GM21390 (cell line): ENCODE data around the gene AP4E1.
"Not testable (repeated sequence)": the region's sequence is repeated elsewhere in the genome, so short reads cannot be mapped to it uniquely, and the experiment has no call there.

Source experiments
- ATAC-seq: cut with Tn5 transposase; IDR thresholded peaks from one replicate; pipeline ENCODE4 v1.9.1; 2021; ENCODE audit not compliant: unreplicated experiment

Gene AP4E1

DNA sequence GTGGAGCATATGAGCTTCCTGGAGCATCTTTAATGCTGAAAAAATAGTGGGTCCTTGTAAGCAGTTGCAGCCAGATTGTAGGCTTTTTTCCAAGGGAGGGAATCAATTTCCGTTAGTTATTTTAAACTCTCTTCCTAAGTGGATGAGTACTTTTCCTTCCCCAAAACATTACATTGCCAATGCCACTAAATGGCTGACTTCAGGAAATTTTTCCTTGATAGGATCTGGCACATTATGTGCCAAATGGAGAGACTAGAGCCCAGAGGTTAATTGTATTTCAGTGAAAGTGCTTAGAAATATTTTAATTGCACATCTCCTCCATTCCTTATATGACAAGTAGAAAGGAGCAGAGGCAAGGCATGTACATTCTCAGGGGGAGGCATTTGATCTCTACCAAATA is 102.7 kb downstream of the AP4E1 start:
- ATAC-seq = no peak

DNA sequence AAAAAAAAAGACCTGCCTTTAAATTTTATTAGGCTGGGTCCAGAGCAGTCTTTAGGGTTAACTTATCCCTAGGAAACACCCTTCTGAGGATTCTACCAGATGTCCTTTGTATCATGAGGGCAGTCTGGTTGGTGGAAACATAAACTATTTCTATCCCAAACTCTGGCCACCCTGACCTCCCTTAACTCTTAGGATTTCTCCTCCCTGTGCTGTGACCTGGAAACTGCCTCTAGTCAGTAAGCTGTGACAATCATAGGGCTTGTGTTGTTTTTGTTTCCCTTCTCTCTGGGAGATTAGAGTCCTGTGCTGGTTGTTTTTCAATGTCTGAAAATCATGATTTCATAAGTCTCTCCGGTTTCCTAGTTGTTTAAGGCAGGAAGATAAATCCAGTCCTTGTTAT is 108.1 kb downstream of the AP4E1 start:
- no peak for ATAC-seq

DNA sequence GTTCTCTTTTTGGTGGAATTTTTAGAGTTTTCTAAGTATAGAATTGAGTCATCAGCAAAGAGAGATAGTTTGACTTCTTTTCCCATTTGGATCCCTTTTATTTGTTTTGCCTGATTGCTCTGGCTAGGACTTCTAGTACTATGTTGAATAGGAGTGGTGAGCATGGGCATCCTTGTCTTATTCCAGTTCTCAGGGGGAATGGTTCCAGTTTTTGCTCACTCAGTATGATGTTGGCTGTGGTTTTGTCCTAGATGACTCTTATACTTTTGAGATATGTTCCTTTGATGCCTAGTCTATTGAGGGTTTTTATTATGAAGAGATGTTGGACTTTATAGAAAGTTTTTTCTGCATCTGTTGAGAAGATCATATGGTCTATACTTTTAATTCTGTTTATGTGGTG is 113.7 kb downstream of the AP4E1 start:
- ATAC-seq = no peak

DNA sequence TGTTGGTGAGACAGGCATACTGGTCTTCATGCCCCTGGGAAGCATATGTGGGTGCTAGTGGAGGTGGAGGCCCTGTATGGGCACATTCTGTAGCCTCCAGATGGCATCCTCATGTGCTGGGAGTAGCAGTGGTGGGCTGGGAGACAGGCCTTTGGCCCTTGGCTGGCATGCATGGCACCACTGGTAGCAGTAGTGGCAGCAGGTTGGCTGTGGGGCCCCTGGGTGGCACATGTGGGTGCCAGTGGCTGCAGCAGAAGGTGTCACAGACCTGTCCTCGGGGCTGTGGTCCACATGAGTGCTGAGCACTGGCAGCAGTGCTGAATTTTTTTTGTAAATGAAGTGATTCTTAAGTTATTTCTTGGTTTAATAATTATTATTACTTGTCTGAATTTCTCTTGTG is 115.0 kb downstream of the AP4E1 start:
- ATAC-seq = no peak

DNA sequence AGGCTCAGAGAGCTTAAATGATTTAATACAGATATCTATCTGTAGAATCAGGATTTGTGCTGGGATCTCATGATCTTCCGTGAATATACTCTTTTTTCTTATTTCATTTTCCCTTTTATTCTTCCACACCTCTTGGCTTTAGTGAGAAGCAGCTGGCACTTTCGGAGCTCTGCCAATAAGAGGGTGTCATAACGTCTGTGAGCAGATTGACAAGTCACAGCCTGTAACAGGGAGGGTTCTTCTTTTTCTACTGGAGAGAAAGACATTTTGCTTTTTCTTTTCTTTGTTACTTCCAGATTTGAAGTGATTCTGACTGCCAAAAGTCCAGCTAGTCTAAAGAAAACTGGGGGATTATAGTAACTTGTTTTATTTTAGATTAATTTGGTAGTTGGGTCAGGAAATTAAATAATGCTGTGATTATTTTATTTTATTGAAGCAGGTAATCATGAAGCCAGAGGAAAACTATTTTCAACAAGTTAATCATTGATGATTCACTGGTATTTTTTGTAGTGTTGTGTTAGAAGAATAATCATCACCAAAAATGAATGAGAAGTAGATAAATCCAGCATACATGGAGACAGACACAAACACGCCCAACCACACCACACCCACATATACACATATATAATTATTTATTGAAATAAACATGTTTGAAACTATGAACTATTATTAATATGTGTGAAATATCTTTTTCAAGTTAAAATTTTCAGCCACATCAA is 116.4 kb downstream of the AP4E1 start:
- no peak for ATAC-seq

DNA sequence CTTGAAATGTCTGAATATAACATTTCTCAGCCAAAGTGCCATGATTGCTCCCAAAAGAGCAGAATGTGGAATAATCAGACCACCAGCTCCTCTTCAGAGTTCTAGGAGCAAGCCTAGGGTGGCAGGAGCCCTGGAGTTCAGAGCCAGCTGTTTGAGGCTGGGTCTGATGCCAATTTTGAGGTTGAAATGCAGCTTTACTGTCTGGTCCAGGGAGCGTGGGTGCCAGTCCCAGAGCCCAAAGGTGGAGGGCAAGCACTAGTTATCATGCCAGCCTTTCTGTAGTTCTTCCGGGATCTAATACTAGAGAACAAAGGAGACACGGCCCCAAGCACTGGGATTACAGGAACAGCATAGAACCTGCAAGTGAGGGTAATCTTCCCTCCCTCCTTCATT is 117.0 kb downstream of the AP4E1 start:
- ATAC-seq = no peak

DNA sequence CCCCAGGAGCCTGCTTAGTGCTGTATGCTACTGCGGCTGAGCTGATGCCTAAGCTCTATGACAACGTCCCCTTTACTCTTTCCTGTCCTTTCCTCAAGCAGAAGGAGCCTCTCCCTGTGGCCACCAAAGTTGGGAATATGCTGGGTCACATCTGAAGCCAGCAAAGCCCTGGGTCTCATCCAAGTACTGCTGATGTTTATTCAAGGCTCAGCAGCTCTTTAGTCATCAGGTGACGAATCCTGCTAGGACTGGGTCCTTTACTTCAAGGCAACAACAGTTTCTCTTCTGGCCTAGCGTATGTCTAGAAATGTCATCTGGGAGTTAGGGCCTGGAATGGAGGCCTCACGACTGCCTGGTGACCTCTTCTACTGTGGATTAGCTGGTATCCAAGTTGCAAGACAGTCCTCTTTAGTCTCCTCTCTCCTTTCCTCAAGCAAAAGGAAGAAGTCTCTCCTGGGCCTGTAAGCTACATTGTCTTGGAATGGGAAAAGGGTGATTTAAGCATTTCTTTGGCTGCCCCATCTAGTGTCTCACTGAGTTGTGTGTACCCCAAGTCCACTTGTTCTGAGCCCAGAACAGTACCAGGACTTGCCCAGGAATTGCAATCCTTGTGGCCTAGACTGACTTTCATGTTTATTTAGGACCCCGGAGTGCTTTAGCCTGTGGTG is 122.3 kb downstream of the AP4E1 start:
- ATAC-seq = no peak

DNA sequence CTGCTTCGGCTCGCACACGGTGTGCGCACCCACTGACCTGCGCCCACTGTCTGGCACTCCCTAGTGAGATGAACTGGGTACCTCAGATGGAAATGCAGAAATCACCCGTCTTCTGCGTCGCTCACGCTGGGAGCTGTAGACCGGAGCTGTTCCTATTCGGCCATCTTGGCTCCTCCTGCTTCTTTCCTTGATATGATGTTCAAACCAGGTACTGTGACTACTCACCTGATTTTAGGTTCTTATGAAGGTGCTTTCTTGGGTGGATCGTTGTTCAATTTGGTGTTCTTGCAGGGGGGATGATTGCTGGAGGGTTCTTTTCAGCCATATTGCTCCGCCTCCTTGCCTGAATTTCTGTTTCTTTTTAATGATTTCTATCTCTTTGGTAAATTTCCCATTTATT is 129.0 kb downstream of the AP4E1 start:
- ATAC-seq = not testable (repeated sequence)

DNA sequence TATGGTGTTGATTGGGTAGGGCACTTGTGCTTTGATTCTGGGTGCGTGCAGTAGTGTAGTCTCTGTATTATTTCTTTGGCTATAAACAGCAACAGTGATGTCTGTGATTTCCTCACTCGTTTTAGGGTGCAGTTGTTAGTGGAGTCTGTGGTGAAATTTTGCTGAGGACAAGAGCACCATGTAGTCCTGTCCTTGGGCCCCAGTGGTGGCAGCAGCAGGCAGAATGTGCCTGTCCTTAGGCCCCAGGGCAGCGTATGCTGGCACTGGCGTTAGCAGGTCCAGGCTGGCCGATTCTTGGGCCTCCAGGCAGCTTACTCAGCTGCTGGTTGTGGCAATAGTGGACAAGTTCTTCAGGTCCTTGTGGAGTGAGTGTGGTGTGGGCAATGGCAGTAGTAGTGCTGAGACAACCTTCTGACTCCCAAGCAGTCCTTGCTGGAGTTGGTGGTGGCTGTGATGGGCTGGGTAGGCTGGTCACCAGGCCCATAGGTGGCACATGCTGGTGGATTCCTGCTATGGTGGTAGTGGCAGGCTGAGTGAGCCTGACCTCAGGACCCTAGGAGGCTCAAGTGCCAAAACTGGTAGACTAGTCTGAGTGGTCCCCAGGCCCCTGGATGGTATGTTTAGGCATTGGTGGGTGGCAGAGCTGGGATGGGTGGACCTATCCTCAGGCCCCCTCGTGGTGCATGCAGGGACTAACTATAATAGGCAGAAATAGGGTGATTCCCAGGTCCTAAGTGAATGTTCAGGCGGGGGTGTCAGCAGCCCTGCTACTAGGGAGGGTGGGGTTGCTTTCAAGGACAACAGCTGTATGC is 129.9 kb downstream of the AP4E1 start:
- no peak for ATAC-seq

DNA sequence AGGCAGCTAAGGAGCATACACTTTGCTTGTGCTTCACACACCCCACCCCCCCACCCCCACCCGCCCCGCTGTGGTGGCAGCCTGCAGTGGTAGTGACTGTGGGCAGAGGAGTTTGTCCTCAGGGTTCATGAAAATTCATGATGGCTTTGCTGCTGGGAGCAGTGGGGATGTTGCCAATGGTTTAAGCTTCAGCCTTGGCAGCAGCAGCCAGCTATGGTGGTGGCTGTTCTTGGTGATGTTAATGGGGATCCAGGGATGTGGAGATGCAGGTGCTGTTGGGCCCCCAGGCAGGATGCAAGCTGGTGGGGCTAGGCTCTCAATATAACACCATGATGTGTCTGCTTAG is 130.5 kb downstream of the AP4E1 start:
- ATAC-seq = no peak

DNA sequence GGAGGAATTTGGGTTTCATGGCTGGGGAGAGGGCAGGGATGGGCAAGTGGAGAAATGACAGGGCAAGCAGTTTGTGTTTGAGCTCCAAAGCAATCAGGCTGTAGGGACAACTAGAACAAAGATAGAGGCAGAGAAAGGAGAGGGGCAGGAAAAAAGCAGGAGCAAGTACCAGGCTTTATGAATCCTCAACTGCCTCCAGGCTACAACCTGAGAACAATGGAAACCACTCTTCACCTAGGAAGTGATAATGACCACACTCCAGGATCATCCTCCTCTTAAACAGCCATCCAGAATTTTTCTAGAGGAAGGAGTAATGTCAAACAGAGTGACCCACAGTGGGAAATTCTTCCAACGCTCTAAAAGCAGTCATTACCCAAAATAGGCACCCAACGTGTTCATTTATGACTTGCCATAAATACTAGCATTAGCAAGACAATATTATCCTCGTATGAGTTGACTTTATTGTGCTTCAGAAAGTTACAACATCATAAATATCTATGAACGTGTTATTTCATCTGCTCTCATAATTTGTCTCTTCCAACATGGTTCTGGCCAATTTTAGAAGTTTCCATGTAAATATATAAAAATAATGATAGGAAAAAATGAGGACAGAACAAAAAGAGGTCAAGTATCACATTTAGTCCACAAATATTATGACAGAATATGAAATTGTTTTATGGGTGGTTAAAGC is 135.7 kb downstream of the AP4E1 start:
- ATAC-seq = no peak

DNA sequence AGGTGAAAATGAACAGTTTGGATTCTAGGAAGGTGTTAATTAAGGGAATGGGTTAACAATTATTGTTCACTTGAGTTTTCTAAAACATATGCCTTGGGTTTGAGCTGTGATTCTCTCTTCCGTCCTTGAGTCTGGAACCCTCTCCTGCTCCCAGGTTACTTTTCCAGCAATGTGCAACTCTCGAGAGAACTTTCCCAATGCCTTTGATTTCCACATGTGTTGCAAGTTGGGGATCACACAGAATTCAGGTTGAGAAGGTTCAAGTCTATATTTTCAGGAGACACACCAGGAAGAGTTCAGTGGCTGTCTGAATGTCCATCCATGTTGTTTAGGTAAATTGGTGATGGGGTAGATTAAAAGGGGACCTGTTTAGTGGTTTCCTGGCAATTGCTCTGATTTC is 137.5 kb downstream of the AP4E1 start:
- ATAC-seq = no peak

DNA sequence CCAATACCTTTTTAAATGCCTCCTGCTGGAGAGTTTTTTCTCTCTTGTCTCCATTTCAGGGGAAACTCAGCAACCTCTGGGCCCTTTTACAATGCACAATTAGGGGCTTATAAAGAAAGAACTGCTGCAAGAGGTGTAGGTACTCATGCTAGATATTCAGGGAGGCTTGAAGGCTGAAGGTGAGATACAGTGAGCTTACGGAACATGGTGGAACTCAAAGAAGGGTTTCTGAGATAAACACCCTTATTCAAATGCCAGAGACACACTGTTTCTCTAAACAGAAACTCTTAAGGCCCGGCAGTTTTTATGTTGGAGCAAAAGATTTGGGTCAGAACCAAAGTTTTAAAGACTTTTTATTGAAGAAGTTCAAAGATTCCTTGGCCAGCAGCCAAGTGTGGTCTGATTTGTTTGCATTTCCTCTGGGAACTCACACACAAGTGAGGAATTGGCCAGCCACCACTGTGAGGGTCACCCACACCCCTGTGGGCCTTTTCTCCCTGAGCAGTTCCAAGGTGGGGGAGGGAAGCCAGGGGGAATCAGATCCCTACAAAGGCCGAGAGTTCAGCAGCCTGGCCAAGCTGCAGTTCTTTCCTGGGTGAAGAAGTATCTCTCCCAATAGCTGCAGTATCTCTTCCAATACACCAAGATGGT is 138.4 kb downstream of the AP4E1 start:
- no peak for ATAC-seq

DNA sequence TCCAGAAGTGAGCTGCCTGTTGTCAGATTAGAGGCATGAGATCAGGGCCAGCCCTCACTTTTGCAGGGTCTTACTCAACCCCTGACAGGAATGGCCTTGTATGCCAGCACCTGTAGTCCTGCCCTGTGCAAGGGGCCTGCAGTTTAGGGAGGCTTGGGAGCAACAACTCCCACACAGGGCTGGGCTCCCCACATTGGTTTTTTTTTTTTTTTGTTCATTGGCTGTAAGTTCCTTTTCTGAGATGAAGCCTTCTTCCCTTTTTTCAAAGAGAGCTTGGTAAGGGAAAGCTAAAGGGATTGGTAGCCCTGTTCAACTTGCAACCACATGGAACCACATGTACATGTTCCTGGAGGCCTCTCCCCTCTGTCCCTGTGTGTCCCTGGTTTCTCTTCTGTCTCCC is 139.8 kb downstream of the AP4E1 start:
- ATAC-seq = no peak

DNA sequence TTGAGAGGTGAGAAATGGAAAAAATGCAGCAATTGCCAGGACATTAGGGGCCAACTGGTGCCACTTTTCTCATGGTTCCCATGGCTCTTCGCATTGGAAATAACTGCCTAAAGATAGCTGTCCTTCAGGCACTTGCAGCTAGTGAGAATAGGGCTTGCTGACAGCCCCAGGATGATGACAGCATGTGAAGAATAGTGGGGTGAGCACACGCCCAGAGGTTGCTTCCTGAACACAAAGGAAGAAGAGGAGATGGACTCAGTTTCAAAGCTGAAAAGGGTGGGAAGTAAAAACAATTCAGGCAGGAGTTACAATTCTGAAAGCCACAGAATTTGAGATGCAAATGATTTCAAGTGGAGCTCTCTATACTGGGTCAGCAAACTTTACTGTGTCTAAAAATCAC is 140.6 kb downstream of the AP4E1 start:
- ATAC-seq = no peak

DNA sequence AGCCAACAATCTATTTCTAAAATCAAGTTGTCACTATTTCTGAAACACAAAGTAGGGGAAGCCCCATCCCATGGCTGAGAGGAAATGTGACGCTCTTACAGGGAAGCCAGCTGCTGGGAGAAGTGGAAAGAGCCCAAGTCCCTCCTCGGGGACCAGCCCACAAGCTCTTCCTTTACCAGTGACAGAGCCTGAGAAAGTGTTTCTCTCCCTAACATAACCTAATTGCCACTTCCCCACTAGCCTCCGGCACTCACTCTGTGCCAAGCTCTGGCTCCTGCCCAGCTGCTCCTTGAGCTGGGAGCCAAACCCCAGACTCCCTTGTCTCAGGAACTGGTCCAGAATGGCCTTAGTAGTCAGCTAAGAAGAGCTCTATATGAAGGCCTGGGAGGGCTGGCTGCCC is 143.3 kb downstream of the AP4E1 start:
- no peak for ATAC-seq

DNA sequence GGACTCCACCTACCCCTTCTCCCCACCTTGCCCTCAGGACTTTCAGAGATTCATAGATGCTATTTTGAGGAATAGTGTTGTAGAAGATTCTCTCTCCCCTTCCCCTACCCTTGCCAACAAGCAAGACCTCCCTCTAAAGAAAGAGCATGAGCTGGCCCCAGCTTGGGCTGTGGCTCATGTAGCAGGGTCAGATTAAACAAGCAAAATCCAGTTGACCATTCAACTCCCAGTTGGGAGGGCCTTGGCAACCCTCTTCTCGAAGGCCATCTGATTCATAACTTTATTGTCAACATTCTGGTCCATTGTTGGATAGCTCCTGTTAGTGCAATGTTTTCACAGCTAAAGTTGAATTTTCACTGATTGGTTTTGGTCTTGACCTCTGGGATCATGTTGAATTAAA is 145.1 kb downstream of the AP4E1 start:
- no peak for ATAC-seq

DNA sequence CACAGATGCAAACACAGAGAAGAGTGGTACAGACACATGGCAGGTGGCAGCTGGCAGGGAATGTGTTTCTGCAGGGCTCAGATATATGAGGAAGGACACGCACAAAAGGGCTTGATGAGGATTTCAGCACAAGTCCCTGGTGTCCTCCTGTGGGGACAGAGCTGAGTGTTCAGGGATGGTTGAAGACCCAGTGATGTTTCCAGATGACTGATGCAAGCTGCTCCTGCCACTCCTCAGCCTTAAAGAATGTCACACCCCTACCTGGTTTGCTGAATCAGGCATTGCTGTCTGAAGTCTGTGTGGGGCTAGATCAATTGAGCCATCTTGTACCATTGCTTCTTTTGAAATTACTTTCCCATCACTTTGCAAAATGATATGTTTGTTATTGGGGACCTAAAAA is 146.1 kb downstream of the AP4E1 start:
- ATAC-seq = no peak
